H1 (cell line): ENCODE data around the gene PPP1R12A.

Source experiments
- CTCF ChIP-seq, 3 experiments: IDR thresholded peaks; 1 replicate in 2 of 3; 2 replicates in 1 of 3; pipeline versions ENCODE4 v1.5.1 to v1.6.1; 2011; ENCODE audit warnings: low read length in 3 of 3, mild to moderate bottlenecking in 3 of 3, inconsistent platforms in 2 of 3, low read depth in 1 of 3, moderate library complexity in 1 of 3; ENCODE audit not compliant: insufficient read depth in 1 of 3; ENCODE audit errors: control extremely low read depth in 1 of 3
- POLR2A ChIP-seq, 2 experiments: IDR thresholded peaks; 1 replicate in 1 of 2; 2 replicates in 1 of 2; pipeline ENCODE4 v1.6.1; 2011; ENCODE audit warnings: low read depth in 2 of 2, low read length in 2 of 2, mild to moderate bottlenecking in 2 of 2; ENCODE audit errors: control extremely low read depth in 1 of 2
- POLR2AphosphoS5 ChIP-seq: IDR thresholded peaks from 2 replicates; pipeline ENCODE4 v1.6.1; 2011; ENCODE audit warnings: low read depth, low read length
- RBBP5 ChIP-seq: IDR thresholded peaks from 2 replicates; pipeline ENCODE4 v1.7.1; 2012; ENCODE audit warnings: low read depth, mild to moderate bottlenecking, inconsistent platforms, low read length, moderate library complexity, borderline replicate concordance
- RXRA ChIP-seq: IDR thresholded peaks from 2 replicates; pipeline ENCODE4 v1.6.1; 2011; ENCODE audit warnings: low read depth, mild to moderate bottlenecking, low read length, moderate library complexity; ENCODE audit not compliant: insufficient read depth
- SP2 ChIP-seq: IDR thresholded peaks from 2 replicates; pipeline ENCODE4 v1.6.1; 2012; ENCODE audit warnings: mild to moderate bottlenecking, low read length, inconsistent platforms
- SP4 ChIP-seq: IDR thresholded peaks from 2 replicates; pipeline ENCODE4 v1.6.1; 2012; ENCODE audit warnings: low read length, inconsistent platforms
- TAF1 ChIP-seq: IDR thresholded peaks from 2 replicates; pipeline ENCODE4 v1.6.1; 2011; ENCODE audit warnings: mild to moderate bottlenecking, low read depth, low read length
- TBP ChIP-seq: IDR thresholded peaks from 2 replicates; pipeline ENCODE4 v1.6.1; 2011; ENCODE audit warnings: low read depth, low read length, improper control_type of control experiment
- TF ChIP-seq, protein P1 (sequence below): IDR thresholded peaks from 2 replicates; pipeline ENCODE4 v1.6.1; 2011; ENCODE audit warnings: low read length, improper control_type of control experiment

DNA sequence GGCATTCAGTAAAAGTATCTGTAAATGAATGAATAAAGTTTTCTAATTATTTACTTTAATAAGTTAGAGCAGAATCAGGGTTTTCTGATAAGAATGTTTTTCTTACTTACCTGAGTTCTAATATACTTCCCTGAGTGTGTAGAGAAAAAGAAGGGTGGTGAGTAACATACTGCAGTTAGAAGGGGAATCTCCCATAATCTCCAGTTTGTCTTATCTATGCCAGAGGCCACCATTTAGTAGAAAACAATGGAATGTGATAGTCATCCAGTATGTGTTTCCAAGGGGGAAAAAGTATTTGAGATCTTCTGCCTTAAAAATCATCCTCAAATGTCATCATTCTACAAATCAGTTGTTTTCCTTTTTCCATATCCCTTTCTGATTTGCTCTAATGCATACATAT, 187.6 kb downstream of the PPP1R12A start:
- TF ChIP-seq POLR2AphosphoS5 = no peak
- no peak for TF ChIP-seq CTCF (IDR thresholded peaks at IDR 0.05; ENCODE audit: control extremely low read depth in 1 of 3, insufficient read depth in 1 of 3, low read depth in 1 of 3, low read length in 3 of 3)
- no peak for TF ChIP-seq TBP
- no peak for TF ChIP-seq RXRA
- TF ChIP-seq POLR2A (IDR thresholded peaks at IDR 0.05; ENCODE audit: control extremely low read depth in 1 of 2, low read depth in 2 of 2, low read length in 2 of 2) = no peak
- no peak for TF ChIP-seq SP4
- TF ChIP-seq, protein P1, sequence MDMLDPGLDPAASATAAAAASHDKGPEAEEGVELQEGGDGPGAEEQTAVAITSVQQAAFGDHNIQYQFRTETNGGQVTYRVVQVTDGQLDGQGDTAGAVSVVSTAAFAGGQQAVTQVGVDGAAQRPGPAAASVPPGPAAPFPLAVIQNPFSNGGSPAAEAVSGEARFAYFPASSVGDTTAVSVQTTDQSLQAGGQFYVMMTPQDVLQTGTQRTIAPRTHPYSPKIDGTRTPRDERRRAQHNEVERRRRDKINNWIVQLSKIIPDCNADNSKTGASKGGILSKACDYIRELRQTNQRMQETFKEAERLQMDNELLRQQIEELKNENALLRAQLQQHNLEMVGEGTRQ = no peak
- no peak for TF ChIP-seq TAF1
- TF ChIP-seq RBBP5 = no peak
- TF ChIP-seq SP2 = no peak
